Stomach (tissue), 4 donors: Measurements from ENCODE around the gene IPO5.

ENCODE experiments used
- CTCF ChIP-seq, 7 experiments: fragments of 450-650 bp in 4 of 7; fragments of 200-600 bp in 3 of 7; sonication (generic) in 3 of 7; IDR thresholded peaks; one replicate each; pipeline ENCODE4 v1.5.1; 2016 to 2019; ENCODE audit warnings: antibody characterized with exemption in 7 of 7, control low read depth in 2 of 7, mild to moderate bottlenecking in 1 of 7
- POLR2A ChIP-seq, 4 donors: fragments of 450-650 bp; IDR thresholded peaks; one replicate each; pipeline ENCODE4 v1.6.1; 2016; ENCODE audit warnings: antibody characterized with exemption in 4 of 4, control low read depth in 2 of 4, mild to moderate bottlenecking in 1 of 4, moderate library complexity in 1 of 4

DNA sequence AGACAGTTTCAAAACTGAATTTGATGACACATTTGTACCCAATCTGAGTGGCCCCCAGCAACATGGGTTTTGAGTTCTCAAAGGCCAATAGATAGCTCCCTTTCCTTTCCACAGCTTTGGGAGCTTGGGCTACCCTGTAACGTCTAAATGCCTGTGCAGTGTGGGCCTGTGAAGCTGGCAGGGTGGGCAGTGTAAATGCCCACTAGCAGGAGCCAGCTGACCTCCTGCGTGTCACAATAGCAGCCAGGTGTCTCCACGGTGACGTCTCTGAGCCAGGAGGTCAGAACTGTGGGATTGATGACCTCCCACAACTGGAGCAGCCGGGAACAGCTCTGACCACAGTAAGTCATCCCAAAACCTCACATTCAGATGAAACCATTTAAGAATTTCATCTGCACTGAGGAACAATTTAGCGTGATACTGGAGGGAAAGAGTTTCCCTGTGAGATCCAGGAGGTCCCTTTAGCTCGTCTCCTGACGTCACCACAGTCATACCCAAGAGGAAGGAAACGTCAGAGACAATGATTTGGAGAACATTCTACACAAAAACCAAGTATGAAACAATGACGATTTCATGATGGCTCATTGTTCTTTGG lies at the start of gene IPO5:
- TF ChIP-seq POLR2A (IDR thresholded peaks at IDR 0.05) (no peak), CTCF (IDR thresholded peaks at IDR 0.05) (no peak)
